Gastrocnemius medialis (tissue), 4 donors: ENCODE measurements around the gene MOSMO.

Source experiments
- CTCF ChIP-seq, 5 experiments: fragments of 450-650 bp in 3 of 5; fragments of 200-600 bp in 2 of 5; sonication (generic) in 2 of 5; IDR thresholded peaks in 4 of 5; conservative IDR thresholded peaks in 1 of 5; 1 replicate in 4 of 5; 2 replicates in 1 of 5; pipeline ENCODE4 v1.5.1; 2016 to 2019; ENCODE audit warnings: antibody characterized with exemption in 5 of 5, mild to moderate bottlenecking in 3 of 5, moderate library complexity in 3 of 5
- POLR2A ChIP-seq, 2 donors: fragments of 450-650 bp; IDR thresholded peaks; one replicate each; pipeline ENCODE4 v1.6.1; 2017; ENCODE audit warnings: antibody characterized with exemption in 2 of 2, mild to moderate bottlenecking in 2 of 2, moderate library complexity in 2 of 2

GRCh38 chr16:22116095-22116700 is 108.3 kb downstream of the MOSMO start:
- no peak for TF ChIP-seq CTCF (IDR thresholded peaks at IDR 0.05 in 4 of 5, conservative IDR thresholded peaks at IDR 0.05 in 1 of 5)
- no peak for TF ChIP-seq POLR2A (IDR thresholded peaks at IDR 0.05)
